Neuronal stem cell (in vitro differentiated cells): ENCODE data around the gene ITPRID2.

Experiments
- DNase-seq: peaks from one replicate; pipeline ENCODE4 v3.0.0-alpha.2; 2013; ENCODE audit warnings: low spot score
- H2AFZ ChIP-seq: one replicate; pipeline ENCODE4 v1.6.1; 2013; ENCODE audit warnings: mild to moderate bottlenecking, low read length, inconsistent platforms
- H2AK5ac ChIP-seq: 2 replicates; pipeline ENCODE4 v1.6.1; 2013; ENCODE audit warnings: low read depth, mild to moderate bottlenecking, inconsistent platforms, low read length, moderate library complexity, mixed read lengths
- H2BK120ac ChIP-seq: 2 replicates; pipeline ENCODE4 v1.6.1; 2013; ENCODE audit warnings: low read depth, mild to moderate bottlenecking, inconsistent platforms, low read length, moderate library complexity, mixed read lengths
- H2BK12ac ChIP-seq: one replicate; pipeline ENCODE4 v1.6.1; 2013; ENCODE audit warnings: low read length, inconsistent platforms
- H2BK15ac ChIP-seq: 2 replicates; pipeline ENCODE4 v1.6.1; 2013; ENCODE audit warnings: mild to moderate bottlenecking, low read length, inconsistent platforms, mixed read lengths
- H2BK5ac ChIP-seq: one replicate; pipeline ENCODE4 v1.6.1; 2013; ENCODE audit warnings: inconsistent platforms, mild to moderate bottlenecking, low read length, moderate library complexity
- H3K14ac ChIP-seq: one replicate; pipeline ENCODE4 v1.6.1; 2013; ENCODE audit warnings: low read length, inconsistent platforms
- H3K18ac ChIP-seq: 2 replicates; pipeline ENCODE4 v1.6.1; 2013; ENCODE audit warnings: low read length, inconsistent platforms
- H3K23ac ChIP-seq: 2 replicates; pipeline ENCODE4 v1.6.1; 2013; ENCODE audit warnings: low read depth, mild to moderate bottlenecking, mixed read lengths, low read length, inconsistent platforms; ENCODE audit not compliant: poor library complexity
- H3K27ac ChIP-seq: replicated peaks from 3 replicates; pipeline ENCODE4 v1.5.1; 2013; ENCODE audit warnings: low read length, inconsistent platforms
- H3K27me3 ChIP-seq, 3 experiments: 2 replicates each; pipeline ENCODE4 v1.6.1; 2013; ENCODE audit warnings: low read length in 3 of 3, mild to moderate bottlenecking in 2 of 3, inconsistent platforms in 1 of 3, low read depth in 1 of 3, mixed read lengths in 1 of 3, moderate library complexity in 1 of 3; ENCODE audit not compliant: control insufficient read depth in 3 of 3, insufficient read depth in 3 of 3
- H3K36me3 ChIP-seq, 2 donors: replicated peaks in 1 of 2; 2 replicates each; pipeline ENCODE4 v1.6.1; 2013; ENCODE audit warnings: low read length in 2 of 2; ENCODE audit not compliant: control insufficient read depth in 2 of 2, insufficient read depth in 2 of 2
- H3K4ac ChIP-seq: 2 replicates; pipeline ENCODE4 v1.6.1; 2013; ENCODE audit warnings: inconsistent platforms, mild to moderate bottlenecking, low read length, moderate library complexity
- H3K4me1 ChIP-seq, 2 donors: 1 replicate in 1 of 2; 2 replicates in 1 of 2; pipeline ENCODE4 v1.6.1; 2013; ENCODE audit warnings: low read length in 2 of 2, low read depth in 1 of 2; ENCODE audit not compliant: control insufficient read depth in 2 of 2, insufficient read depth in 1 of 2
- H3K4me2 ChIP-seq: one replicate; pipeline ENCODE4 v1.6.1; 2013; ENCODE audit warnings: mild to moderate bottlenecking, low read length, inconsistent platforms; ENCODE audit not compliant: insufficient read depth, poor library complexity, severe bottlenecking
- H3K4me3 ChIP-seq, 2 donors: 2 replicates each; pipeline ENCODE4 v1.5.1; 2013; ENCODE audit warnings: low read length in 2 of 2, mild to moderate bottlenecking in 2 of 2, inconsistent platforms in 1 of 2, moderate library complexity in 1 of 2
- H3K79me1 ChIP-seq: one replicate; pipeline ENCODE4 v1.6.1; 2013; ENCODE audit warnings: low read depth, mild to moderate bottlenecking, inconsistent platforms, low read length, moderate library complexity
- H3K9ac ChIP-seq: one replicate; pipeline ENCODE4 v1.6.1; 2013; ENCODE audit warnings: mild to moderate bottlenecking, low read depth, low read length, inconsistent platforms; ENCODE audit not compliant: poor library complexity
- H3K9me3 ChIP-seq, 2 donors: replicated peaks in 1 of 2; 2 replicates each; pipeline versions ENCODE3 to v1.6.1; 2013; ENCODE audit warnings: low read length in 2 of 2, mild to moderate bottlenecking in 2 of 2, inconsistent platforms in 1 of 2, low read depth in 1 of 2, mixed read lengths in 1 of 2, moderate library complexity in 1 of 2; ENCODE audit not compliant: control insufficient read depth in 2 of 2, insufficient read depth in 1 of 2
- H4K8ac ChIP-seq: one replicate; pipeline ENCODE4 v1.6.1; 2013; ENCODE audit warnings: low read depth, mild to moderate bottlenecking, inconsistent platforms, low read length, moderate library complexity
- H4K91ac ChIP-seq: one replicate; pipeline ENCODE4 v1.6.1; 2013; ENCODE audit warnings: low read length, low read depth, mild to moderate bottlenecking, inconsistent platforms; ENCODE audit not compliant: poor library complexity
- WGBS, 2 donors: extraction: QIAGEN DNeasy Blood & Tissue Kit; methylation state at CpG; one replicate each; pipeline ENCODE4 v1.1.7; 2013; ENCODE audit warnings: missing lambda C conversion rate in 2 of 2, mixed read lengths in 1 of 2; ENCODE audit not compliant: insufficient read length in 2 of 2, insufficient replicate concordance in 1 of 2; ENCODE audit errors: extremely low coverage in 2 of 2; 5-methylcytosine and 5-hydroxymethylcytosine counted together

The ITPRID2 gene

DNA sequence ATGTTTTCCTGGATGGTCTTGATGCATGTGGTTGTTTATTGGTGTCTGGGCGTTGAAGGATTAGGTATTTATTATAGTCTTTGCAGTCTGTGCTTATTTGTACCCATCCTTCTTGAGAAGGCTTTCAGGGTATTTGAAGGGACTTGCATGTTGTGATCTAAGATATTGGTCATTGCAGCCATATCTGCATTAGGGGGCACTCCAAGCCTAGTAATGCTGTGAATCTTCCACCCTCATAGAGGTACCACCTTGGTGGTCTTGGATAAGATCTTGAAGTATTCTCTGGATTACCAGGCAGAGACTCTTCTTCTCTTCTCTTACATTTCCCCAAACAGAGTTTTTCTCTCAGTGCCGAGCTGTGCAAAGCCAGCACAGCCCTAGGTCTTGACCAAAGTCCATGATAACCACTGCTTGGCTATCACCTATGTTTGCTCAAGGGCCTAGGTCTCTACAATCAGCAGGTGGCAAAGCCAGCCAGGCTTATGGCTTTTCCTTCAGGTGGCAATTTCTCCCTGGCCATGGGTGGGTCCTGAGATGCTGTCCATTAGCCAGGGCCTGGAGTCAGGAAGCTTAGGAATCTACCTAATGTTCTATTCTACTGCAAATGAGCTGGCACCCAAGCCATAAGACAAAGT is 78.7 kb downstream of the ITPRID2 start:
- no peak for DNase-seq
- Histone ChIP-seq H3K9ac (no peak overlapping the region), H4K8ac (no peak overlapping the region), H2AK5ac (no peak overlapping the region), H2BK15ac (no peak overlapping the region), H3K27me3 (no peaks in the 10 kb centered on the region), H3K4me1 (no peaks in the 10 kb centered on the region), H2BK120ac (no peak overlapping the region), H3K23ac (no peak overlapping the region), H2BK5ac (no peak overlapping the region), H3K4me2 (no peak overlapping the region), H3K4ac (no peak overlapping the region), H4K91ac (no peak overlapping the region), H3K27ac (no peak overlapping the region), H2BK12ac (no peak overlapping the region), H3K36me3 (no peaks in the 10 kb centered on the region), H3K14ac (no peak overlapping the region), H3K79me1 (no peaks in the 10 kb centered on the region), H2AFZ (no peak overlapping the region), H3K9me3 (no peaks in the 10 kb centered on the region), H3K18ac (no peak overlapping the region), H3K4me3 (no peak overlapping the region)
- no CpG with 5 or more reads among the region's 2 CpGs for WGBS, 2 donors

DNA sequence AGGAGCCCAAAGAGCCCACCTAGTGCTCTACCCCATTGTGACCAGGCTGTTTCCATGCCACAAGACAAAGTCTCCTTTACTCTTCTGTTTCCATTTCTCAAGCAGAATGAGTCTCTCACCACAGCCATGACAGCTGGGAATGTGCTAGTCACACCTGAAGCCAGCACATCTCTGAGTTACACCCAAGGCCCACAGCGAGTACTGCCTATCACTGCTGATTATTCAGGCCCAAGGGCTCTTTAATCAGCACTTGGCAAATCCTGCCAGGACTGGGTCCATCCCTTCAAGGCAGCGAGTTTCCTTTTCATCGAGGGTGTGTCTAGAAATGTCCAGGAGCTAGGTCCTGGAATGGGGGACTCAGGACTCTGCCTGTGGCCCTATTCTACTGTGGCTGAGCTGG is 79.5 kb downstream of the ITPRID2 start:
- Histone ChIP-seq H3K36me3 (no peaks in the 10 kb centered on the region), H3K4me1 (no peaks in the 10 kb centered on the region), H3K4ac (peak overlapping the region; percentile 37), H2BK120ac (no peak overlapping the region), H2AFZ (no peak overlapping the region), H3K14ac (no peak overlapping the region), H2AK5ac (no peak overlapping the region), H3K9ac (no peak overlapping the region), H3K4me2 (no peak overlapping the region), H4K8ac (peak overlapping the region; percentile 1), H3K79me1 (no peaks in the 10 kb centered on the region), H4K91ac (no peak overlapping the region), H3K23ac (no peak overlapping the region), H3K27me3 (no peaks in the 10 kb centered on the region), H3K9me3 (no peaks in the 10 kb centered on the region), H3K4me3 (no peak overlapping the region), H3K18ac (no peak overlapping the region), H2BK5ac (no peak overlapping the region), H3K27ac (no peak overlapping the region), H2BK15ac (no peak overlapping the region), H2BK12ac (no peak overlapping the region)
- no peak for DNase-seq
- WGBS, 2 donors, result no CpG with 5 or more reads among the region's 3 CpGs

DNA sequence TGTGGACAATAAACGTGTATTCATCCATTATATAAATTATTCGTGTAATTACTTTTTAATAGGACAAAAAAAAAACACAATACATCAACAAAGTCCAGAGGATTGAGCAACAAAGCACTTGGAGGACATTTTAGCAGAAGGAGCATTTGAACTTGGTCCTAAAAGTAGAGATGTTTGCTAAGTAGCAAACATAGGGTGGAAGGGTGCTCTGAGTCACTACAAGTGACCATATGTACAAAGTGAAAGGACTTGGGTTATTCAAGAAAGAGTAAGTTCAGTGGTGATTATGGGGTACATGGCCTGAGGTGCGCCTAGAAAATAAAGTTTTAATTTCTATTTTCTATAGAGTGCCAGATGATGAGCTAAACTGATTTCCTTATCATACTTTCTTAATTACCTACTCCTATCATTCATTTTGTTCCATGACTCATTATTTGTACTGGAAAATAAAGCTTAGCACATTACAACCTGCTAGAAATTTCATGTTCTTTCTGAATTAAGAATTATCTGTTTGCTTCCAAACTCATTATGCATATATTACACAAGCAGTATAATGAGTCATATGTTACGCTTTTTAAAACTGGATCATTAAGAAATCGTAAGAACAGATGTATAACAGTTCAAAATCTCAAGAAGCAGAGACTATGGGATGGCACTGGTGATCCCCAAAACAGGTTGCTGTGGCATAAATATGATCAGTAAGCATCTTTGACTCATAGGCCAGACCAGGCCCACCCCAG is 81.1 kb downstream of the ITPRID2 start:
- H4K8ac ChIP-seq, result no peak overlapping the region
- no peak overlapping the region for H3K4me3 ChIP-seq
- H2BK5ac ChIP-seq, result no peak overlapping the region
- no peak overlapping the region for H4K91ac ChIP-seq
- H3K9ac ChIP-seq, result no peak overlapping the region
- WGBS, 2 donors, result no CpG with 5 or more reads among the region's 5 CpGs
- no peak overlapping the region for H2AK5ac ChIP-seq
- H2BK15ac ChIP-seq, result no peak overlapping the region
- H3K23ac ChIP-seq, result no peak overlapping the region
- H2AFZ ChIP-seq, result no peak overlapping the region
- no peak for DNase-seq
- H3K36me3 ChIP-seq, result no peaks in the 10 kb centered on the region
- H2BK120ac ChIP-seq, result no peak overlapping the region
- H3K9me3 ChIP-seq, result no peaks in the 10 kb centered on the region
- no peak overlapping the region for H2BK12ac ChIP-seq
- no peaks in the 10 kb centered on the region for H3K27me3 ChIP-seq
- H3K4me2 ChIP-seq, result no peak overlapping the region
- no peak overlapping the region for H3K14ac ChIP-seq
- no peaks in the 10 kb centered on the region for H3K79me1 ChIP-seq
- H3K4ac ChIP-seq, result no peak overlapping the region
- H3K27ac ChIP-seq, result no peak overlapping the region
- H3K4me1 ChIP-seq, result no peaks in the 10 kb centered on the region
- H3K18ac ChIP-seq, result no peak overlapping the region

DNA sequence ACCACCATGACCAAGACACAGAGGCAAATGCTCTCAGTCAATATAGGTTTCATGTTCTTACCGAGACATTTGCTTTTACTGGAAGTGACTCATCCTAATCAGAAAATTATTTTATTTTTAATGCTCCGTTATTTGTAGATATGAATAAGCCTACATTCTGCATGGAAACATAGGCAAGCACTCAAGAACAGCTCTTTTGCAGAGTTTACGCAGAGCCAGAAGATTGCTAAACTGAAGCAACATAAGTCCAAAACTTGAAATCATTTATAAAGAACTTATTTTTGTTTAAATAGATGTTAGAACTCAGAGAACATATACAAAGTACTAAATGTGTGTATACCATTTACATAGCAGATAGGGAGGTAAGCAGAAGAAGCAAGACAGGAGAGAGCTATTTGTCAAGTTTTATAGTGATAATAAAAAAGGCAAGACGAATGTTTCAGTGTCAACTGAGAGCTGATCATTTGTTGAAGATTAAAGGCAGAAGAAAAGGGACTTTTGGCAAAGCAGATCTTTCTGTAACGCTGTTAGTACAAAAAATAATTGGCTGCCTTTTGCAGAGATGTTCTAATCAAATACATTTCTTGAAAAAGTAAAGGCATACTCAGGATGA is 81.7 kb downstream of the ITPRID2 start:
- H3K9ac ChIP-seq, result no peak overlapping the region
- no peak overlapping the region for H2AFZ ChIP-seq
- H3K4me3 ChIP-seq, result no peak overlapping the region
- WGBS, 2 donors, result no CpG with 5 or more reads among the region's 5 CpGs
- H3K27ac ChIP-seq, result no peak overlapping the region
- no peak overlapping the region for H4K91ac ChIP-seq
- no peak overlapping the region for H4K8ac ChIP-seq
- H3K27me3 ChIP-seq, result no peaks in the 10 kb centered on the region
- H3K79me1 ChIP-seq, result no peaks in the 10 kb centered on the region
- H2BK12ac ChIP-seq, result no peak overlapping the region
- no peak overlapping the region for H3K18ac ChIP-seq
- no peak overlapping the region for H3K4me2 ChIP-seq
- H2BK120ac ChIP-seq, result no peak overlapping the region
- no peak overlapping the region for H2AK5ac ChIP-seq
- H3K14ac ChIP-seq, result no peak overlapping the region
- no peaks in the 10 kb centered on the region for H3K4me1 ChIP-seq
- DNase-seq, result no peak
- no peak overlapping the region for H3K4ac ChIP-seq
- no peaks in the 10 kb centered on the region for H3K36me3 ChIP-seq
- H2BK15ac ChIP-seq, result no peak overlapping the region
- H2BK5ac ChIP-seq, result no peak overlapping the region
- no peak overlapping the region for H3K23ac ChIP-seq
- H3K9me3 ChIP-seq, result no peaks in the 10 kb centered on the region
